ENCODE measurements around the gene CHST11.
"Not testable (repeated sequence)": the region's sequence is repeated elsewhere in the genome, so short reads cannot be mapped to it uniquely, and the experiment has no call there.

The CHST11 gene

DNA sequence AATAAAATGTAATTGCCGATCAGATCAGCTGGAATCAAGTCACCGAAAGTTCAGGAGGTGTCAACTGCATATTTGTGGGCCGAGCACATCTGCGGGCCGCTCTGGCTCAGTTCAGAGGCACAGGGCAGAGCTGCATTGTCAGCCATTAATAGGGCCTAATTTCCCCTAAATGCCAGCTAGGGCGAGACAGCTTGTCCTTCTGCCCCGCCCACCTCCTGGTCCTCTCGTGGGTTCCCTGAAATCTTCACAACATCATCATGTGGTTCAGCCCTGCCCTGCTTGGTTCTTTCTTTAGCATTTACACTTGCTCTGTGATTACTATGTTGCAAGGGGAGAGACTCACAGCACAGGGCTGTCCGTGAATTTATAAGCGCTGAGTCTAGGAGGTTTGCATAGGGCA is 148.9 kb downstream of the CHST11 start:
- no peak for DNase-seq

- no peak for DNase-seq
Measured at GRCh38 chr12:104608998-104609397, 152.2 kb downstream of the CHST11 start.

DNA sequence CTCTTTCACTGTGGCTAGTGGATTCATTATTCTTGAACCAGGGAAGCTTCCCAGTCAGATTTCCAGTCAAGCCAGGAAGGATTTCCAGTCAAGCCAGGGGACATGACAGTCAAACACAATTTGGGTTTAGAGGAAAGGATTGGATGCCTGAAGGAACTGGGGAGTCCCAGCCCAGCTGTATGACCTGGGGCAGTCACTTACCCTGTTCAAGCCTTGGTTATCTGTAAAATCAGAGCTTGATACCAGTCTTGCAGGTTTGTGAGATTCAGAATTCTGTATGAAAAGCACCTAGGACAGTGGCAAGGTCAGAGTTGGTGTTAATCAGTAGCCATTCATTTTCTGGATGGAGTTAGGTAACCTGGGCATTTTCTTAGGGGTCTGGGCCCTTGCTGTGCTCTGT is 152.7 kb downstream of the CHST11 start:
- DNase-seq: no peak

GRCh38 chr12:104610513-104611235 is 153.9 kb downstream of the CHST11 start:
- no peak for DNase-seq

DNA sequence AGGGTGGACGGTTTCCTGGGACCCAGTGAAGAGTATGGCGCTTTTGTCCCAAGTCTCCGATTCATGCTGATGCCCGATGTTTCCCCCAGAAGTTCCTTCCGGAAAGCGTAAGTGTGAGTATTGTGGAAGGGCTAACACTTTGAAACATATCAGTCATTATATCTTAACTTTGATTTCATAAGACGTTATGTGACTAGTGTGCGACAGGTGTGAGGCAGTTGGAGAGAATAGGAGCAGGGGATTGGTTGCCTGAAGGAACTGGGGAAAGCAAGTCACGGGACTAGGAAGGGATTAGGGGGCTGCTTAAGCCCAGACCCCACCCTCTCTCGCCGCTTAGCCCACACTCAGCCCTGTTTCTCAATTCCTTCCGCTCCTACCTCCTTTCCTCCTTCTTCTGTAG is 154.9 kb downstream of the CHST11 start:
- no peak for DNase-seq

DNA sequence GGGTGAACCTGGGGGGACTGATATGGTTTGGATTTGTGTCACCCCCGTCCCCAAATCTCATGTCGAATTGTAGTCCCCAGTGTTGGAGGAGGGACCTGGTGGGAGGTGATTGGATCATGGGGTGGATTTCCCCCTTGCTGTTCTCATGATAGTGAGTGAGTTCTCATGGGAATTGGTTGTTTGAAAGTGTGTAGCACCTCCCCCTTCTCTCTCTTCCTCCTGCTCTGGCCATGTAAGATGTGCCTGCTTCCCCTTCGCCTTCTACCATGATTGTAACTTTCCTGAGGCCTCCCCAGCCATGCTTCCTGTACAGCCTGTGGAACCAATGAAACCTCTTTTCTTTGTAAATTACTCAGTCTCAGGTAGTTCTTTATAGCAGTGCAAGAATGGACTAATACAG is 156.6 kb downstream of the CHST11 start:
- not testable (repeated sequence) for DNase-seq

DNA sequence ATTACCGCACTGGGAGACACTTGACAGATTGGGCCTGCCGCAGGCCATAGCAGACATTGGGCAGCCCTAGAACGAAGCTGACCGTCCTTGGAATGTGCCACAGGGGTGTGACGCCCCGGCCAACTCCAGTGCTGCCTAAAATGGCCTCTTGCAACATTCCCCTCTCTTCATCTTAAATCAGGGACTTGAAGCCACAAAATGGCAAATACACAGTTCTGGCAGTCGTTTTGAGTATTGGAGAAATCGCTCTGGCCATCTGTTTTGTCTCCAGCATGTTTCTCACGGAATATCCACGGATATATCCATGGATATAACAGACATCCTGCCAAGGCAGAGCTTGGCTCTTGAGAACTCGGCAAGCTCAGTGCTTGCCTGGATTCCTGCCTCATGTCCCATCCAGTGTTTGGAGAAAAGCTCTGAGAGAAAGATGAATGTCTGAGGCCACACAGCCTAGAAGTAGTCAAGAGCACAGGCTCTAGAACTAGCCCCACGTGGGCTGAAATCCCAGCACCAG is 158.4 kb downstream of the CHST11 start:
- no peak for DNase-seq

- no peak for DNase-seq
Measured at GRCh38 chr12:104618691-104619090, 161.9 kb downstream of the CHST11 start.

DNA sequence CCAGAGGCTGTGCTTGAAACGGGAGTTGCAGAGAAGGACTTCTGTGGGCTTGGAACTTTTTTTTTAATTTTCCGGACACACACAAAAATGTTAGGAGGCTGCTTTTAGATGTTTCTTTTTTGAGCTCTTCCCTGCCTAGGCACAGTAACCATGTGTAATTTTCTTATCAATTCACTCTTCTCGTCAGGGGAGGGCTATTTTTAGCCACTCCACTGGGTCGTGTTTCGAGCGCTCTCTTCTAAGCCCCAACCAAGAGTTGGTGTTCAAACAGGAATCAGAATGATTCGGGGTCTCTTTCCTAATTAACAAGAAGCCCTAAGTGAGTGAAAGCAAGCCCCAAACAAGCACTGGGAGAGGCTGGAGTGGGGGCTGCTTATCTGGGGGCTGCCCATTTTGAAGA is 162.6 kb downstream of the CHST11 start:
- DNase-seq: no peak

DNA sequence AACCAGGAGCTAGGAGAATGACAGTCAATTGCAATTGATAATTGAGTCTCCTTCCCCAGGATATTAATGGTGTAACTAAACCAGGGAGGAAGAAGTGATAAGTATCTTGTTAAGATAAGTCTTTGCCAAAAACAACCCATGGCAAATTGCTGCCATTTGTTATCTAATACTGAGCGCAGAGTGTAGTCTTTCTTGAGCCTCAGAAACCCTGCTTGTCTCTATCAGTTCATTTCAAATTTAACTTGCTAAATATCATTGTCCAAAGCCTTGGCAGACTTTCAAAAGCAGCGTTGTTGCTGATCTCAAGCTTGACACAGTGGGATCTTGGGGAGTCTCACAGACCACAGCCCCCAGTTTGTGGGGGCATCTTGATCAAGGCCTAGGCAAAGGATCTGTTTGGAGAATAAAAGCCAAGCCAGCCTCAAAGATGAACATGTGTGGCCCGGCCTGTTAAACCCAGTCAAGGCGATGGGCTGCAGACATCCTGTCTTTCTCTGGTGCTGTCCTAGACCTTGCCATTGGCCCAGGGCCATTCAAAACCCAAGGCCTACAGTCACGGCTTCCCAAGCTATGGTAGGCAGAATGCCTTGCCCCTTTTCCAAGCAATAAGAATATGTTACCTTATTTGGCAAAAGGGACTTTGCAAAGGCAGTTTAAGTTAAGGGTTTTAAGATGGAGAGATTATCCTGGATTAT is 164.2 kb downstream of the CHST11 start:
- DNase-seq: no peak

DNA sequence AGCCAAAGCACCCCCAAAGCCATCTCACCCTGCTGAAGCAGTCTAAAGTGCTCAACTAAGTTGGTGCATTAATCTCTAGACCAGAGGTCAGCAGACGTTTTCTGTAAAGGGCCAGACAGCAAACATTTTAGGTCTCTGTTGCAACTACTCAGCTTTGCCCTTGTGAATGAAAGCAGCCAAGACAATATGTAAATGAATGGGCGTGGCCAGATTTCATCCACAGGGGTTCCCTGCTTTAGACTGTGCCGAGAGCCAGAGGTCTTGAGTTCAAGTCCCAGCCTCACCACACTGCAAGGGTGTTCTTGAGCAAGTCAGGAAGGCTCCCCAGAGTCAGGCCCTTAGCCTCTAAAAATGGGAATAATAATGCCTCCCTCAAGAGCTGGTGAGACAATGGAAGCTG is 166.2 kb downstream of the CHST11 start:
- DNase-seq: no peak

DNA sequence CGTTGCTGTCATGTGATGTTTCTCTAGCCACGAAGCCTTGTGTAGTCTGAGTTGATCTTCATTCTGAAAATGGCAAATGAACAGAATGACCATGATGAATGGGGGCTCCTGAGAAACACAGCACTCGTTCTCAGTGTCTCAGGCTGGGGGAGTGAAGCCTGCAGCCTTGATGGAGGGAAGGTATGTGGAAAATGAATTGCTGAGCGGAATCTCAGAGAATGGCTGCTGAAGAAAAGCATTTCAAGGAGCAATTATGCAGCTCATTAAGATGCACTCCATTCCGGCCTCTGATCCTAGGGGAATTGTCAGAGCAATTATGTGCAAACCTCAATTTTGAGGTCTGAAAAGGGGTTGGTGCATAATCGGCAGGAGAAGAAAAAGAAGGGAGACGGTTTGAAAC is 167.1 kb downstream of the CHST11 start:
- DNase-seq: no peak

DNA sequence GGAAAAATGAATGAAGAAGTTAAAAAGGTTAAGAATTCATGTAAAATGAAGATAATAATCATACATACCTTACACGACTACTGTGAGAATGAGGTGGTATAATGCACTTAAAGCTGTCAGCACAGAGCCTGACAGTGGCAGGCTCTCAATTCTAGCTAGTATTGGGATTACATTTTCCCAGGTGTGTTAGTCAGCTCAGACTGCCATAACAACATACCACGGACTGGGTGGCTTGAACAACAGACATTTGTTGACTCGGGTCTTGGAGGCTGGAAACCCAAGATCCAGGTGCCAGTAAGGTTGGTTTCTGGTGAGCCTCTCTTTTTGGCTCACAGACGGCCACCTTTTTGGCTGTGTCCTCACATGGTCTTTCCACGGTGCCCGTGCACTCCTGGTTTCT is 167.8 kb downstream of the CHST11 start:
- DNase-seq: no peak

GRCh38 chr12:104626069-104626837 is 169.5 kb downstream of the CHST11 start:
- no peak for DNase-seq

DNA sequence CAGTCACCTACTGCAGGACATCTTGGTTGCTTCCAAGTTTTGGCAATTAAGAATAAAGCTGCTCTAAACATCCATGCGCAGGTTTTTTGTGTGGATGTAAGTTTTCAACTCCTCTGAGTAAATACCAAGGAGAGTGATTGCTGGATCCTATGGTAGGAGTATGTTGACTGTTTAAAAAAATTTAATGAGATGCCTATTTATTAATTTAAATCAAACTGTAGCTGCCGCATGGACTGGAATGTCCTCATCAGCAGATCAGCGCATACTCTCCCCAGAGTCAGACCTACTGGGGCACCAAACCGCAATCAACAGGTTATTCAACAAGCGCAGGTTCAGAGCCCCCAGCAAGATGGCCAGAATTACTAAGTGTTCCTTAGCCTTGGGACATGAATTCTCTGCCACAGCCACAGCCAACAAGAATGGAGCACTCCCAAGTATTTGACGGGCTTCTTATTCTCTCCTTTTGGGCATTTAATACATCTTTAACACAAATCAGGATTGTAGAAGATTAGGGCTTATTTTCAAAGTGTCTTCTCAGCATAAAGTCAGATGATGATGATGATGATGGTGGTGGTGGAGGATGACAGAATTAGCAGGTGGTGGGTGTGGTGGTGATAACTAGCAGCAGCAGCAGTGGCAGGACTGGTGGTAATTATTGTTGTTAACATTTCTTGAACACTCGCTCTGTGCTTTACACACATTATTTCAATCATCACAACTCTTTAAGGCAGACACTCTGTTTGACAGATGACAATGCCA is 170.7 kb downstream of the CHST11 start:
- no peak for DNase-seq

DNA sequence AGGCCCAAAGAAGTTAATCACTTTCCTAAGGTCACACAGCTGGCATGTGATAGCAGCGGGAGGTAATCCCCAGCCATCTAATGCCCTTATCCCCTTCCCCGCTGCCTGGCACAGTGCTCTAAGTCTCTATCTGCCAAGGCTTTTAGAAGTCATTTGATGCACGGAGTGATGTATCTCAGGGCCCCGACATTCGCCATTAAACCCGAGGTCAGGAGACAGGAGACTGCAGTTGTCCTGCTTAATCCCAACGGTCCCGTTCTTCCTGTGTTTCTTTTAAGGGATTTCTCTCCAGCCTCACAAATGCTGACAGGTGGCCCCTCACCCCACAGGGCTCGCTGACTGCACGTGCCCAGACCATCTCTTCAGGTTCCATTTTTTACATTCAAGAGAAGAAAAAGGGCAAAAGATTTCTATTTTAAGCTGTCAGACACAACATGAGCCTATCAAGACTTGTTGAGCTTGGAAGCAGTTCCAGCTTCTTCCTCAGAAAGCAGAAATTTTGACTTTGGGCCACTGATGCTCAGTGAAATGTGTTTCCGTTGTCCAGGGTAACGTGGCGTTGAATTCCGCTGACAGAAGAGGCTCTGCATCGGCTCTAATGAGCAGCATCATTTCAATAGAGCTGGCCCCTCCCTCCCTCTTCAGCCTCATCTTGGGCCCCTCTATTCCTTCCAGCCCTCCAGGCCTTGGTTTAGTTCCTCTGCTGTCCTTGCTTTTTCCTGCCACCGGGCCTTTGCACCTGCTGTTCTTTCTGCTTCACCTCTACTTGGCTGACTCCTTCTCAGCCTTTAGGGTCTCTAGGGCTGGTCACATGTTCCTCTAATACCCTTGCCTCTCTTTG is 171.5 kb downstream of the CHST11 start:
- no peak for DNase-seq

DNA sequence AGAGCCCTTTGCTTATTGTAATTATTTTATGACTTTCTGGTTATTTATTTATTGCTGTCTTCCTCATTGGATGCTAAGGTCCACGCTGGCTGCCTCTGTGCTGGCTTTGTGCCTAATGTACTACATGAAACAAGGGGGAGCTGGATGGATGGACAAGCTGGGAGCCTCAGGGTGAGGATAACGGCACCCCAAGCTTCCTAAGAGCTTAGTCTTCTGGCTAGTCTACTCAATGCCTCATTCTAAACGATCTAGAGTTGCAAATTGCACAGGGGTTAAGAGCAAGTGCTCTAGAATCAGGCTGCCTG is 172.0 kb downstream of the CHST11 start:
- DNase-seq: no peak

DNA sequence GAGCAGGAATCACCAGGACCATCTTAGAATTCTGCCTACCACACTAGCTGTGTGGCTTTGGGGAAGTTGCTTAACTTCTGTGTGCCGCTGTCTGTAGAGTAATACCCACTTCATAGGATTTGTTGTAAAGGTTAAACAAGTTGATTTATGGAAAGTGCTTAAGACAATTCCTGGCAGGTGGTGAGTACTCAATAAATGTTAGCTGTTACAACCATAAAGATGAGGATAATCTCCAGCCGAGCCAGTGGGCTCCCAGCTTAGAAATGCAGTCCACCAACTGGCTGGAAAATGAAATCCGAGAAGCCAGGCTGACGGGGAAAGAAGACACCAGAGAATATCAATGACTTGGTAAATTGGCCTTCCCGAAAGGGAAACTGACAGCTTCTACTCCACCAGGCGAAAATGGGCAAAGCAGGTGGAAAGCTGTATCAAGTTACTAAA is 173.5 kb downstream of the CHST11 start:
- DNase-seq: no peak

- DNase-seq: no peak
Measured at GRCh38 chr12:104631867-104632266, 175.1 kb downstream of the CHST11 start.

DNA sequence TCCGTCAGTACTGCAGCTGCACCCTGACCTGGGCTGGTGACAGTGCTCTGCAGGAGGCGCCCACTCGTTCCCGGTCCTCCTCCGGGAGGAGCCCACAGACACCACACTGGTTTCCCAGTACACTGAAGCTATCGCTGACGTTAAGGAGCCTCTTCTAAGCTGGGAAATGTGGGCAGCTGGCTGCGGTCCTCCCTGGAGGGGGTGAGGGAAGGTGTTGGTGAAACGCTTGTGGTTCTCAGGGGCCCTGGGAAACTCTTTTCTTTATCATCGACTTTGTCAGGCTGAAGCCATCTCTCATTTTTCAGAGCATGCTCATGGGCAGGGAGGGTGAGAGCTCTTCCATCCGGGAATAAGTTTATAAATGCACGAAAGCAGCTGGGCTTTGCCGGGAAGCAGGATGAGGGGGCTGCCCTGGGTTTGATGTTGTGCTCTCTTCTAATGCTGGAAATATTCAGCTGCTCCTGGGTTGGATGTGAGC is 176.0 kb downstream of the CHST11 start:
- DNase-seq: peak; percentile 16

- DNase-seq: no peak
Measured at GRCh38 chr12:104634044-104634443, 177.3 kb downstream of the CHST11 start.

GRCh38 chr12:104634852-104635251 is 178.1 kb downstream of the CHST11 start:
- no peak for DNase-seq

Measured in stimulated activated CD4-positive, alpha-beta T cell treated with anti-CD3 and anti-CD28 coated beads, Interleukin-4, amount 100 ng/mL, for 24 hours (primary cell).